ENCODE results near the gene DCLK2. TPM values are rescaled to one million over a fixed set of nuclear protein-coding genes. Genes with fewer than 3 reads are reported as not detected.

Gene DCLK2
- total and polyA plus RNA-seq, 2 of the 4 experiments (the other 2 are of a cell fraction), result 11.3 to 15.5 TPM

DNA sequence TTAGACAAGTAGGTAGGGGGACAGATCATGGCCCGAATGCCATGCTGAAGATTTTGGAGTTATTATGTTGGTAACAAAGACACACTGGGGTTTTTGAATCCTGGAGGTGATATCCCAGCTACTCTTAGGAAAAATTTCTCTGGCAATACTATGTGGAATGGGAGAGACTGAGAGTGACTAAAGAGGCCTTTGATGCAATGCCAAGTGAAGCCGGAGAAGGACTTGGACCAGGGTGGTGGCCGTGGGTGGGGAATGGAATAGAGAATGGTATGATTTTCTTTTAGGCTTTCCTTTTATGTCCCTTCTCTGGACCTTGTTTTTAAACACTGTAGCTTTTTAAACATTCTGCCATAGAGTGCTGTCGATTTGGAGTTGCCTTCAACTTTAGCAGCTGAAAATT lies 141.6 kb downstream of the DCLK2 start:
- Histone ChIP-seq H2AK5ac (ENCODE audit: low read depth, low read length) (0 out of 2 replicates have a peak overlapping the region, but pooled peaks have one; percentile 50), H2AFZ (replicated peaks; ENCODE audit: low read length, poor library complexity) (no peak overlapping the region), H3K18ac (ENCODE audit: low read depth, low read length) (peak overlapping the region; percentile 42; the same call in 1 of the 2 replicates), H3K23ac (ENCODE audit: low read depth, low read length) (no peak overlapping the region), H3K4me2 (ENCODE audit: low read depth, low read length) (no peak overlapping the region), H3K56ac (ENCODE audit: extremely low read depth, insufficient read depth, low read length) (no peak overlapping the region), H2BK20ac (ENCODE audit: low read depth, low read length) (peak overlapping the region; percentile 80), H2BK15ac (ENCODE audit: low read depth, low read length) (peak overlapping the region; percentile 77; the same call in 2 of the 3 replicates), H2BK120ac (ENCODE audit: low read depth, low read length) (peak overlapping the region; percentile 42), H2AK9ac (replicated peaks; ENCODE audit: low read depth, low read length, poor library complexity) (no peak overlapping the region), H4K20me1 (ENCODE audit: insufficient read depth, low read length) (no peaks in the 10 kb centered on the region), H4K5ac (ENCODE audit: low read depth, low read length) (peak overlapping the region; percentile 50; the same call in 1 of the 2 replicates), H3K9me3 (ENCODE audit: control insufficient read depth, insufficient read depth, low read length) (no peaks in the 10 kb centered on the region), H3K4me1 (ENCODE audit: control insufficient read depth, insufficient read depth, low read length) (peaks cover 9% of the 10 kb centered on the region), H2BK5ac (ENCODE audit: low read depth, low read length, poor library complexity, severe bottlenecking) (peak overlapping the region; percentile 80), H4K91ac (ENCODE audit: insufficient read depth, low read depth, low read length) (peak overlapping the region; percentile 84), H3K27me3 (ENCODE audit: control insufficient read depth, insufficient read depth, low read length) (no peaks in the 10 kb centered on the region), H3K14ac (replicated peaks; ENCODE audit: low read depth, low read length) (peak overlapping the region; percentile 81; the same call in 1 of the 2 replicates), H4K8ac (ENCODE audit: low read depth in 2 of 2, low read length in 2 of 2) (peak overlapping the region; percentile 55 to 79; a peak in 3 of 4 replicates), H3K27ac (ENCODE audit: insufficient read depth, low read length) (no peak overlapping the region), H3K4me3 (ENCODE audit: insufficient read depth, low read depth, low read length) (no peak overlapping the region), H3K36me3 (ENCODE audit: control insufficient read depth, insufficient read depth, low read length) (peaks cover 2% of the 10 kb centered on the region; the same call in 1 of the 2 replicates), H3K4ac (ENCODE audit: low read depth, low read length) (peak overlapping the region; percentile 80; the same call in 1 of the 2 replicates), H3K9me1 (ENCODE audit: insufficient read depth, low read length) (peaks cover 9% of the 10 kb centered on the region), H3K9ac (ENCODE audit: low read depth, low read length) (no peak overlapping the region), H3K79me1 (ENCODE audit: low read depth in 1 of 2, low read length in 2 of 2) (peaks cover 21 to 31% of the 10 kb centered on the region in 2 experiments)
- CTCF ChIA-PET, result interaction anchor here (1.8 kb wide), 1 partner anchor 10 kb away, joined by 7 read pairs; no protein-coding TSS in a partner anchor
- dilution Hi-C loops (cut with HindIII; ENCODE audit: low sequenced_read_pairs, unreplicated experiment) (no loop called here), intact Hi-C loops (cut with micrococcal nuclease) (no loop called here), in situ Hi-C loops (cut with MboI; ENCODE audit: low sequenced_read_pairs) (loop anchor here (10.0 kb wide), 1 partner anchor 205 kb away; no protein-coding TSS in a partner anchor)
- WGBS, 2 experiments (ENCODE audit: extremely low coverage in 2 of 2, insufficient read length in 1 of 2), result no CpG with 5 or more reads among the region's 4 CpGs
- peak; percentile 33; the same call in 1 of the 2 replicates for ATAC-seq (ENCODE audit: low read depth)
- TF ChIP-seq FOS (IDR thresholded peaks at IDR 0.05; ENCODE audit: low read depth, low read length) (no peak), RCOR1 (IDR thresholded peaks at IDR 0.05; ENCODE audit: insufficient replicate concordance, low read length) (no peak), MAZ (IDR thresholded peaks at IDR 0.05; ENCODE audit: borderline replicate concordance, low read depth, low read length) (no peak), RFX5 (IDR thresholded peaks at IDR 0.05; ENCODE audit: low read depth, low read length) (no peak), CEBPB (IDR thresholded peaks at IDR 0.05; ENCODE audit: low read depth, low read length) (no peak), RAD21 (IDR thresholded peaks at IDR 0.05; ENCODE audit: low read length) (no peak), POLR2A (IDR thresholded peaks at IDR 0.05; ENCODE audit: low read depth, low read length) (no peak), BHLHE40 (IDR thresholded peaks at IDR 0.05; ENCODE audit: low read depth, low read length) (no peak), MXI1 (IDR thresholded peaks at IDR 0.05; ENCODE audit: borderline replicate concordance, low read depth, low read length) (no peak), MAFK (IDR thresholded peaks at IDR 0.05; ENCODE audit: low read depth, low read length) (no peak), CHD1 (IDR thresholded peaks at IDR 0.05; ENCODE audit: low read depth, low read length) (no peak)
- TF ChIP-seq, protein P1, sequence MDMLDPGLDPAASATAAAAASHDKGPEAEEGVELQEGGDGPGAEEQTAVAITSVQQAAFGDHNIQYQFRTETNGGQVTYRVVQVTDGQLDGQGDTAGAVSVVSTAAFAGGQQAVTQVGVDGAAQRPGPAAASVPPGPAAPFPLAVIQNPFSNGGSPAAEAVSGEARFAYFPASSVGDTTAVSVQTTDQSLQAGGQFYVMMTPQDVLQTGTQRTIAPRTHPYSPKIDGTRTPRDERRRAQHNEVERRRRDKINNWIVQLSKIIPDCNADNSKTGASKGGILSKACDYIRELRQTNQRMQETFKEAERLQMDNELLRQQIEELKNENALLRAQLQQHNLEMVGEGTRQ (IDR thresholded peaks at IDR 0.05; ENCODE audit: low read depth, low read length), result no peak
- TF ChIP-seq, protein P2, sequence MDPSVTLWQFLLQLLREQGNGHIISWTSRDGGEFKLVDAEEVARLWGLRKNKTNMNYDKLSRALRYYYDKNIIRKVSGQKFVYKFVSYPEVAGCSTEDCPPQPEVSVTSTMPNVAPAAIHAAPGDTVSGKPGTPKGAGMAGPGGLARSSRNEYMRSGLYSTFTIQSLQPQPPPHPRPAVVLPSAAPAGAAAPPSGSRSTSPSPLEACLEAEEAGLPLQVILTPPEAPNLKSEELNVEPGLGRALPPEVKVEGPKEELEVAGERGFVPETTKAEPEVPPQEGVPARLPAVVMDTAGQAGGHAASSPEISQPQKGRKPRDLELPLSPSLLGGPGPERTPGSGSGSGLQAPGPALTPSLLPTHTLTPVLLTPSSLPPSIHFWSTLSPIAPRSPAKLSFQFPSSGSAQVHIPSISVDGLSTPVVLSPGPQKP (IDR thresholded peaks at IDR 0.05; ENCODE audit: borderline replicate concordance, low read depth, low read length), result no peak
- TF ChIP-seq, protein P3, sequence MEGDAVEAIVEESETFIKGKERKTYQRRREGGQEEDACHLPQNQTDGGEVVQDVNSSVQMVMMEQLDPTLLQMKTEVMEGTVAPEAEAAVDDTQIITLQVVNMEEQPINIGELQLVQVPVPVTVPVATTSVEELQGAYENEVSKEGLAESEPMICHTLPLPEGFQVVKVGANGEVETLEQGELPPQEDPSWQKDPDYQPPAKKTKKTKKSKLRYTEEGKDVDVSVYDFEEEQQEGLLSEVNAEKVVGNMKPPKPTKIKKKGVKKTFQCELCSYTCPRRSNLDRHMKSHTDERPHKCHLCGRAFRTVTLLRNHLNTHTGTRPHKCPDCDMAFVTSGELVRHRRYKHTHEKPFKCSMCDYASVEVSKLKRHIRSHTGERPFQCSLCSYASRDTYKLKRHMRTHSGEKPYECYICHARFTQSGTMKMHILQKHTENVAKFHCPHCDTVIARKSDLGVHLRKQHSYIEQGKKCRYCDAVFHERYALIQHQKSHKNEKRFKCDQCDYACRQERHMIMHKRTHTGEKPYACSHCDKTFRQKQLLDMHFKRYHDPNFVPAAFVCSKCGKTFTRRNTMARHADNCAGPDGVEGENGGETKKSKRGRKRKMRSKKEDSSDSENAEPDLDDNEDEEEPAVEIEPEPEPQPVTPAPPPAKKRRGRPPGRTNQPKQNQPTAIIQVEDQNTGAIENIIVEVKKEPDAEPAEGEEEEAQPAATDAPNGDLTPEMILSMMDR (conservative IDR thresholded peaks at IDR 0.05; ENCODE audit: low read depth, low read length), result no peak
- POLR2A ChIA-PET (ENCODE audit: unreplicated experiment), result no interaction called here
- BruUV-seq (replicated peaks), result no TSS peak
- DNase-seq, result peak; percentile 59

Measured in IMR-90 (cell line).